Activated CD4-positive, CD25-positive, alpha-beta regulatory T cell treated with anti-CD3 and anti-CD28 coated beads, Interleukin-2, amount 50 U/mL, for 24 hours (primary cell): ENCODE results near the gene ANKDD1A.

Source experiments
- ATAC-seq, 2 donors: fragments of 150-1000 bp; cut with Tn5 transposase; one replicate each; pipeline ENCODE4 v1.10.0; 2021; ENCODE audit warnings: mild to moderate bottlenecking in 1 of 2, moderate library complexity in 1 of 2

The ANKDD1A gene

DNA sequence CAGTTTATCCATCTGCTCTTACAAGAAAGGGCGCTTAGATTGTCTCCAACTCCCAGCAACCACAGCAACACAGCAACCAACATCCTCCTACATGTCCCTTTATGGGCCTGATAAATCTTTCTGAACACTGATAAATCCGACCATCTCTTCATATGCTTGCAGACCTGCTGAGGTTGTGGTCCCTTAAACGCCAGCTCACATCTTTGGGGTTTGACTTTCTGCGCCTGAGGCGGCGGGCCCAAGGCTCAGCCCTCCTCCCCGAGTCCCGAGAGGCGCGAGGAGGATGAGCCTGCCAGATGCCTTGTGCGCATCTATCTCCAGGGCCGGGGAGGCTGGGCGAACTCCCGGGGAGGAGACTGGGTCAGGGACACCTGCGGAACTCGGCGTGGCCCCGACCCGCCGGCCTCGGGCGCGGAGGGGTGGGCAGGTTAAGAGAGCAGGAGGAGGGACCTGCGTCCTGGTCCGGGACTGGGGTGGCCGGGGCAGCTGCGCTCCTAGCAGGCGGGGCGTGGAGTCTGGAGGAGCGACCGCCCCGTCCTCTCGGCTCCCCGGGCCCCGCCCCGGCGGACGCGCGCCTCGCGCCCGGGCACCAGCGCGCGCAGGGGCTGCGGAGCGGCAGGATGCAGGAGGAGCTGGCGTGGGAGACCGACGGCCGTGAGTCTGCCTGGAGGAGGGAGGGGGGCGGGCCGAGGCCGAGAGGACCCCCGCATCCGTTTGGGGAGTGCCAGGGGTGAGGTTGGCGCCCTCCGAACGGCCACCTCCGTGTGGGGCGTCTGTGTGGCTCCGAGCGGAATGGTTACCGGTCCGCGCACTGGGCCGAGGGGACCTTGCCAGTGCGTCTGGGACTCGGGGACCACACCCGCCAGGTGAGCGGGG lies at the start of gene ANKDD1A:
Gene ANKDD1A (plus strand): TSS at position 592 of the 876 bp plus-strand sequence. CDS start 29 bp downstream, at position 621.
- ATAC-seq = peak; percentile 65 to 67

DNA sequence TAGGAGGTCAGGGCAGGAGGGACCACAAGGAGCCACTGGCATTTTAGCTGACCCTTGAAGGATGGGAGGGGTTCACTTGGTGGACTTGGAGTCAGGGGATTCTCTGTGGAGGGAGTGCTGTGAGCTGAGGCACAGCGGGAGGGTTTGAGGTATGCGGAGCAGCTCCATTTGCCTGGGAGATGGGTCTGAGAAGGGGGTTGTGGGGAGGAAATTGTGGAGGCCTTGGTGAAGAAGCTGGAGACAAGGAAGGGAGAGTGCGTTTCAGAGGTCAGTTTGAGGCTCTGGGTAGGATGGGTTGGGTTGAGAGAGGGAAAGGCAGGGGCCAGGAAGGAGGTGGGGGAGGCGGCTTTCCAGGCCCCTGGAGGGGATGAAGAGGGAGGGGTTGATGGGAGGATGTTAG lies 49.7 kb upstream of the ANKDD1A start:
- no peak for ATAC-seq

DNA sequence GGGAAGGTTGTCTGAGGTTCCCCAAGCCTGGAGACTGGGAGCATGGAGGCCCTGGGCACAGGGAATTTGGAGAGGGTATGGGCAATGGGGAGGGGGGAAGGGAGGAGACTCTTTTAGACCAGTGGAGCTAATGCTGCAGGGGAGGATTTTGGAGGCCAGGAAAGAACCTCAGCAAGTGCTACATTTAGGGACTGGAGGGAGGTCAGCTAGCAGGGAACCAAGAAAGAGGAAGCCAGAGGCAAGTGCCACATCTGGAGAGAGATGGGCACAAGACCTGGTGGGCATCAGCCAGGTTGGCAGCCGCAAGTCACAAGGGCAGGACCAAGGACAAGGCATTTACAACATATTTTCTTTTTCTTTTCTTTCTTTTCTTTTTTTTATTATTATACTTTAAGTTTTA lies 49.3 kb upstream of the ANKDD1A start:
- ATAC-seq = no peak

- no peak for ATAC-seq
These were observed 47.6 kb upstream of the ANKDD1A start for GRCh38 chr15:64864068-64864467.

DNA sequence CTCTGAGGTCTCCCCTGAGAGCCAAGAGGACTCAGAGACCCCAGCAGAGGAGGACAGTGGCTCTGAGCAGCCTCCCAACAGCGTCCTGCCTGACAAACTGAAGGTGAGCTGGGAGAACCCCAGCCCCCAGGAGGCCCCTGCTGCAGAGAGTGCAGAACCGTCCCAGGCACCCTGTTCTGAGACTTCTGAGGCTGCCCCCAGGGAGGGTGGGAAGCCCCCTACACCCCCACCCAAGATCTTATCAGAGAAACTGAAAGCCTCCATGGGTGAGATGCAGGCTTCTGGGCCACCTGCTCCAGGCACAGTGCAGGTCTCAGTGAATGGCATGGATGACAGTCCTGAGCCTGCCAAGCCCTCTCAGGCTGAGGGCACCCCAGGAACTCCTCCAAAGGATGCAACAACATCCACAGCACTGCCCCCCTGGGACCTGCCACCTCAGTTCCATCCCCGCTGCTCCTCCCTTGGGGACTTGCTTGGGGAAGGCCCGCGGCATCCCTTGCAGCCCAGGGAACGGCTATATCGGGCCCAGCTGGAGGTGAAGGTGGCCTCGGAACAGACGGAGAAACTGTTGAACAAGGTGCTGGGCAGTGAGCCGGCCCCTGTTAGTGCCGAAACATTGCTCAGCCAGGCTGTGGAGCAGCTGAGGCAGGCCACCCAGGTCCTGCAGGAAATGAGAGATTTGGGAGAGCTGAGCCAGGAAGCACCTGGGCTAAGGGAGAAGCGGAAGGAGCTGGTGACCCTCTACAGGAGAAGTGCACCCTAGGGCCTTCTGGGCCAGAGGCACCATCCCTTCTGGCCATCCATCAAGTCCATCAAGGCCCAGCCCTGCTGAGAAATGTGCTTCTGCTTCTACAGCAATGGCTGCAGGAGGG lies 46.3 kb upstream of the ANKDD1A start:
- ATAC-seq = peak; percentile 38 to 61

GRCh38 chr15:64865998-64866520 lies 45.6 kb upstream of the ANKDD1A start:
- no peak for ATAC-seq

- no peak for ATAC-seq
These were observed 42.2 kb upstream of the ANKDD1A start for GRCh38 chr15:64869501-64869900.

DNA sequence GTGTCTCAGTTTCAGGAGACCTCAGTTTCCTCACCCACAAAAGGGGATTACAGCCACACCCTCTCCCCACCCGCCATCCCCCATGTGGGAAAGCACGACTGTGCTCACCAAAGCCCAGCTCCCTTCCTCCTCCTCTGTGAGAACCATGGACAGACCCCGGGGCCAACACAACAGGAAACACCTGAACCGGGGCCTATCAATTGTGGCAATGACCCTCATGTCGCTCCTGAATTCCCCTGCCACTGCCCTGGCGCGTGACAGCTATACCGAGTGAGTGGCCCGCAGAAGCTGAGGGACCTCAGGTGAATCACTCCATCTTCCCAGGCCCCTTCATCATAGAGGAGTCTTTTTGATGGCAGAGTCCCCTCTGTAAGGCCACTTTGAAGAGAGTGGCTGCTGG lies 41.3 kb upstream of the ANKDD1A start:
- ATAC-seq = no peak

- ATAC-seq = peak in 1 of 2 donors; percentile 63
These were observed 36.0 kb upstream of the ANKDD1A start for GRCh38 chr15:64875641-64876223.

DNA sequence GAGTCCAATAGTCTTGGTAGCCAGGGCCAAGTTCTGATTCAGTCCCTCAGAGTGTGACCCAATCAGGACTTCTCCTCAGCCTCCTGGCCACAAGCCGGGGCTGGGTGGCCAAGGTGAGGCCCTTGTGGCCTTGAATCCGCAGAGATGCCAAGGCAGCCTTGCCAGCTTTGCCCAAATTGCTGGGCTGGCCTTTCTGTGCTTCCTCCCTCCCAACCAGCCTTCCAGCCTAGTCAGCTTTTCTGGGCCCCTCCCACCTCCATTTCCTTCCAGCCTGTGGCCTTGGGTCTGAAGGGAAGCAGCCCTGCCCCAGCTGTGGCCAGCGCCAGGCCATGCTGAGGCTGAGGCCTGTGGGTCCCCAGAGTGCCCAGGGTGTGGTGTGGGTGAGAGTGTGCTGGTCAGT lies 34.3 kb upstream of the ANKDD1A start:
- peak in 1 of 2 donors; percentile 17 for ATAC-seq

DNA sequence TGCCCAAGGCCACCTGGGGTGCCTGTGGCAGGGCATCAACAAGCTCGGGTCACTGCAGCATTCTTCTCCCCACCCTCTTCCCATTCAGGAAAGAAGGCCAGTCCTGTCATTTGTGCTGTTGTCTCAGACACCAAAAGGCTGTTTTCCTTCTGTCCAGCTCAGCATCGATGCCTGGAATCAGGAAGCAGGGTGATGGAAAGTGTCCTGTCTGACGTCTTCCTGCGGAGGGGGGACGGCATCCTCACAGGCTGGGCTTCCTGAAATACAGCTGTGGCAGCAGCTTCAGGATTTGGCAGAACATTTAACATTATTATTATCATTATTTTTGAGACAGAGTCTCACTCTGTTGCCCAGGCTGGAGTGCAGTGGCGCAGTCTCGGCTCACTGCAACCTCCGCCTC lies 33.0 kb upstream of the ANKDD1A start:
- no peak for ATAC-seq

- ATAC-seq = peak; percentile 78 to 85
These were observed 28.6 kb upstream of the ANKDD1A start for GRCh38 chr15:64883100-64883581.

DNA sequence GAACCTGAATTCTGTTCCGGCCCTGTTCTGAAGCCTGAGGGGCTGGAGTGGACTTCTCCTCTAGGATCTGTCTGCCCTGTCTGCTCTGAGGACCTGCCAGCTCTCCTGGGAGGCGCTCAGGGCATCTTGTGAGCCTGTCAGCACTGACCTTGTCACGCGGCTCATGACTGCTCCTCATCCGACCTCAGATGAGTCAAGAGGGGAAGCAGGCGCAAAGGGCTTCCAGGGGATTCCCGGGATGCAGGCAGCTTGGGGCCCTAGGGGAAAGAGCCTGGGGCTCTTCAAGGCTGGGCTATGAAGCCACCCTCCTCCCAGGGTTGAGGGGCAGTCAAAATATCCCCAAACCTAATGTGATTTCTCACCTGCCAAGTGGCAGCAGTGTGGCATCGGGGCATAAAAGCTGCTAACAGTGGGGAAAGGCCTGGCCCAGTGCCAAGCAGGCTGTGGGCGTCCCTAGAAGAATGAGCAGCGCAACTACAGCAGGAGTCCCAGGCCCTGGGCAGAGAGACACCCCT lies 27.6 kb upstream of the ANKDD1A start:
- peak; percentile 78 to 83 for ATAC-seq

DNA sequence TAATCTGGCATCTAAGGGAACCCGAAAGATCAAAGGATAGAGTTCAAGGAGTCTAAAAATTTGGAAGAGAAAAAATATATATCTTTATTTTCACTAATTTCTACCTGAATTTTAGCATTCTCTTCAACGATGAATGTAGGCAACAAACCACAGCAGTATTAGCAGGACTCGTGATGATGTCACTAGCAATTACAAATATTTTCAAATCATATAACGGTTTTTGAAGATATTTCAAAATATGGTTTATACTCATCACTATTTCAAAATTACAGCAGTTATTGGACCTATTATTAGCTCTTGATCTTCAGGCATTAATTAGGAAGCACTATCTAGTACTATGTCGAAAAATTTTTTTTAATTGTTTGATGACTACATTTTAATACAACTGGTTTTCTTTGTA lies 27.0 kb upstream of the ANKDD1A start:
- ATAC-seq = no peak

DNA sequence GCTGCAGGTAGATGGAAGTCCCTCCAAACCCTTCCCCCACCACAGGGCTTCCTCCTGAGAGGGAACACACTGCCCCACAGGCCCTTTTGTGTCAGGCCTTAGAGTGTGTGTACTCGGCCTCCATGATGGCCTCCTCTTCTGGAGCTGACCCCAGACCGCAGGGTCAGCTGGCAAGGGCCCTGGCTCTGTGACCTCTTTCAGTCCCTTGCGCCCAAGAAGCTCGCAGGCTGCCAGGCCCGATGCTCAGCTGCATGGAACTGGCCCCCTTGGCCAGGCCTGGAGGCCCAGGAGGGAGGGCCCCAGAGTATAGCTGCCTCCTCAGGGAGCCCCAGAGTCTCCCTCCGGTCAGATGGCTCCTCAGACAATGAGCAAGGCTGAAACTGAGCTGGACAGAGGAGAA lies 23.4 kb upstream of the ANKDD1A start:
- ATAC-seq = no peak

DNA sequence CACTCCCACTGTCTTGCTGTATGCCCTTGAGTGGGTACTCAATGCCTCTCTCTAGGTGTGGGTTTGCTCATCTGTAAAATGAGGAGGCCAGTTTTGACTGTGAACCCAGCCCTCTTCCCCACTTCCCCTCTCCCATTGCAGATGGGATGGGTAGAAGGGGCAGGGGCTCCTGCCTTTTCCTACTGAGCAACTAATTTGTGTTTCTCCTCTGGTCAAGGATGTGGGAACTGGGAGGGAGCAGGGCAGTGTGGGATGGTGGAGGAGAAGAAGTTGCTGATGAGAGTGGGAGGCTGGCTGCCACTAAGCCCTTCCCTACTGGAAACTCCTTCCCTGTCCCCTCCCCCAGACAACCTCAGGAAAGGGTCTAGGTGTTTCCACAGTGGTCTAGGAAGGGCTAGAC lies 20.1 kb upstream of the ANKDD1A start:
- no peak for ATAC-seq

GRCh38 chr15:64892847-64893403 lies 18.8 kb upstream of the ANKDD1A start:
- no peak for ATAC-seq

DNA sequence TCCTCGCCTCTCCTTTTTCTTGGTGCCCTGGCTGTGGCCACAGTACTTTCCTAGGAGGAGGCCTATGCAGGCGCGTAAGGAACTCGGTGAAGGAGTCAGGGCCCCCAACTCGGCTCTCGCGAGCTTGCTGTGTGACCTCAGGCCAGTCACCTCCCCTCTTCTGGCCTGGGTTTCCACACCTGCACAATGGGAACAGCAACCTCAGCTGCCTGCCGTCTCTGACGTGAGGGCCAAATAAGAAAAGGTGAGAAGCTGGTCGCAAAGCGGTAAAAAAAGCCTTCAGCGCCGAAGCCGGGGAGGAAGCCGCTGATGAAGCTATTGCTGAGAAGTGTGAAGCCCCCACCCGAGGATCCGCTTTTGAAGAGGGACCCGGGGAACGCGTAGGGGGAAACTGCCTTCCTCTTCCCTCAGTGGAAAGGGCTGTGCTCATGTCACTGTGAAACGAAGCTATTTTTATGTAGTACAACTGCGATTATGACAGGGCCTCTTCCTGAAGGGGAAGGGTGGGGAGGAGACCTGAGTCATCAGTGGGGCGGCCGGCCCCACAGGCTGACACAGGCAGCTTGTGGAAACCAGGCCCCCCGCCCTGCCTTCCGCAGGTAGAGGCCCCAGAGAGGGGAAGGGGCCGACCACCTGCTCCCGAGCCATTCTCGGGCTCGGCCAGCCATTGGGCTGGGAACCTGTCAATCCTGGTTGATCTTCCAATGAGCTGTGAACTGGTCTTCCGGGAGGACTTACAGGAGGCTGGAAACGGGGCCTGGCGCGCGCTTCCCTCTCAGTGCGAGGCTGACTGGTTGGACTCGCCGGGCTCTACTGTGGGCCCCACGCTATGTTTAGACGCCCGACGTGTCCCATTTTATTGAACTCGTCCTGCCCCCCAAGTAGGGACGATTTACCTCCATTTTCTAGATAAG lies 18.0 kb upstream of the ANKDD1A start:
- peak; percentile 88 to 90 for ATAC-seq

- ATAC-seq = peak; percentile 30 to 33
These were observed 17.2 kb upstream of the ANKDD1A start for GRCh38 chr15:64894395-64895056.

DNA sequence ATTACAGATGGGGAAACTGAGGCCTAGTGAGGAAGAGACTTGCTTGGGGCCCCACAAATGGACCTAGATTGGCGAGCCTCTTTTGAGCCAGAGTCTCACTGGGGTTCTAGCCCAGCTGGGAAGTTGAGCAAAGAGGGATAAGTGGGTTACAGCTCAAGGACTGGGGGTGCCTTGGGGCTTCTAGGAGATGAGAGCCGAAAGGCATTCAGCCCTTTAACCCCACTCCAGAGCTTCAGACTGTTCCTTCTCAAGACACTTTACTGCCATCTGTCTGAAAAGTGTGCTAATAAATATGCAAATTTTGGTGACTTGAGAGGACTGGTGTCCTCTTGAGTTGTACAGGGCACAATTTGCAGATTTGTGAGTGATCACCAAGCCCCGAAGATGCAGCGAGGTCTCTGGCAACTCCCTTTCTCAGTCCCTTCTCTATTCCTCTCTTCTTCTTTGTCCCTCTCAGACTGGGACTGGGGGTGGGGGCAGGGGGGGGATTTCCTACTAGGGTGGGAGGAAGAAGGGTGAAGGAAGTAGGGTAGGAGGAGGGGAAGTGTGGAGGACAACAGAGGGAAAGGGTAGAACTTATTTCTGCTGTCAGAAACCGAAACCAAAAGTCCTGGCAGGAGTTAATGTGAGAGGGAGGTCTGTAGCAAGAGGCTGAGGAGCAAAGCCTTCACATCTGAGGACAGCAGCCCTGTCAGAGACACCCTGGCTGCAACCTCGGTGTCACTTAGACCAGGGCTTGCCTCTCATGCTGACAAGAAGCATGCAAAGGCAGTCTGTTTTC lies 16.2 kb upstream of the ANKDD1A start:
- ATAC-seq = peak; percentile 1 to 2
